HL-60 (cell line): ENCODE measurements around the gene IRF4.

Experiments used
- DNase-seq, 2 experiments: peaks; one replicate each; pipeline ENCODE4 v3.0.0-alpha.2; 2010 to 2020; ENCODE audit warnings: low read depth in 1 of 2, low spot score in 1 of 2
- H3K27ac ChIP-seq: fragments of 250-450 bp; sonication (Bioruptor Pico); replicated peaks from 2 replicates; pipeline ENCODE4 v1.5.1; 2020; ENCODE audit warnings: mild to moderate bottlenecking, moderate library complexity
- H3K27me3 ChIP-seq: fragments of 250-450 bp; sonication (Bioruptor Pico); 2 replicates; pipeline ENCODE4 v1.5.1; 2021; ENCODE audit warnings: mild to moderate bottlenecking, moderate library complexity; ENCODE audit not compliant: insufficient read depth, poor library complexity, severe bottlenecking
- H3K4me3 ChIP-seq: replicated peaks from 2 replicates; pipeline ENCODE4 v1.5.1; 2011; ENCODE audit warnings: mild to moderate bottlenecking, control low read depth, low read length; ENCODE audit not compliant: insufficient read depth
- GABPA ChIP-seq: IDR thresholded peaks from 2 replicates; pipeline ENCODE4 v1.6.1; 2012; ENCODE audit warnings: low read depth
- POLR2AphosphoS5 ChIP-seq: IDR thresholded peaks from 2 replicates; pipeline ENCODE4 v1.6.1; 2012; ENCODE audit warnings: low read depth
- REST ChIP-seq: IDR thresholded peaks from 2 replicates; pipeline ENCODE4 v1.6.1; 2012; ENCODE audit warnings: low read depth; ENCODE audit not compliant: insufficient replicate concordance
- SPI1 ChIP-seq: IDR thresholded peaks from 2 replicates; pipeline ENCODE4 v1.6.1; 2012; ENCODE audit warnings: low read depth, mild to moderate bottlenecking, borderline replicate concordance
- TF ChIP-seq, protein P1 (sequence below): IDR thresholded peaks from one replicate; pipeline ENCODE4 v1.5.1; 2011; ENCODE audit warnings: low read length, control low read depth, inconsistent platforms; ENCODE audit not compliant: insufficient read depth

IRF4 gene

GRCh38 chr6:357791-358341 is 33.7 kb upstream of the IRF4 start:
- TF ChIP-seq GABPA (no peak), POLR2AphosphoS5 (no peak), SPI1 (no peak), REST (no peak)
- TF ChIP-seq, protein P1, sequence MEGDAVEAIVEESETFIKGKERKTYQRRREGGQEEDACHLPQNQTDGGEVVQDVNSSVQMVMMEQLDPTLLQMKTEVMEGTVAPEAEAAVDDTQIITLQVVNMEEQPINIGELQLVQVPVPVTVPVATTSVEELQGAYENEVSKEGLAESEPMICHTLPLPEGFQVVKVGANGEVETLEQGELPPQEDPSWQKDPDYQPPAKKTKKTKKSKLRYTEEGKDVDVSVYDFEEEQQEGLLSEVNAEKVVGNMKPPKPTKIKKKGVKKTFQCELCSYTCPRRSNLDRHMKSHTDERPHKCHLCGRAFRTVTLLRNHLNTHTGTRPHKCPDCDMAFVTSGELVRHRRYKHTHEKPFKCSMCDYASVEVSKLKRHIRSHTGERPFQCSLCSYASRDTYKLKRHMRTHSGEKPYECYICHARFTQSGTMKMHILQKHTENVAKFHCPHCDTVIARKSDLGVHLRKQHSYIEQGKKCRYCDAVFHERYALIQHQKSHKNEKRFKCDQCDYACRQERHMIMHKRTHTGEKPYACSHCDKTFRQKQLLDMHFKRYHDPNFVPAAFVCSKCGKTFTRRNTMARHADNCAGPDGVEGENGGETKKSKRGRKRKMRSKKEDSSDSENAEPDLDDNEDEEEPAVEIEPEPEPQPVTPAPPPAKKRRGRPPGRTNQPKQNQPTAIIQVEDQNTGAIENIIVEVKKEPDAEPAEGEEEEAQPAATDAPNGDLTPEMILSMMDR = no peak
- Histone ChIP-seq H3K4me3 (no peak overlapping the region), H3K27me3 (no peaks in the 10 kb centered on the region), H3K27ac (no peak overlapping the region)
- no peak for DNase-seq

- Histone ChIP-seq H3K27me3 (no peaks in the 10 kb centered on the region), H3K4me3 (no peak overlapping the region), H3K27ac (no peak overlapping the region)
- DNase-seq = no peak
- TF ChIP-seq GABPA (no peak), REST (no peak)
- TF ChIP-seq, protein P1 = no peak
These were observed 33.1 kb upstream of the IRF4 start for GRCh38 chr6:358432-358831.

DNA sequence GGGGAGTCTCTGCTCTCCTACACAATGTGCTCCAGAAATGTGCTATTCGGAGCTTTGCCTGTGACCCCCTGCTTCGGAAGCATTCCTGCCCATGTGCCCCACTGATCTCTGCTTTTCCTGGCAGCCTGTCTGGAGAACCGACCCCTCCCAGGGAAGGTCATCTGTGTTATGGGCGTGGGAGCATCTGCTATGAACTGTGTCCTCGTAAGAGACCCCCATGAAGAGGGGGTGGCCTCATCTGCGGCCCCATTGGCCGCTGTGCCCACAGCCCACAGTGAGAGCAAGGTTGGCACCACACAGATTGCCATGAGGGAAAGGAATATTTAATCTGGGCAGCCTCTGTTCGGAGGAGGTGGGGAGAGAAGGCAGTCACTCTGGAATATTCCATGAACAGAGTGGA is 32.7 kb upstream of the IRF4 start:
- Histone ChIP-seq H3K27me3 (no peaks in the 10 kb centered on the region), H3K4me3 (no peak overlapping the region), H3K27ac (no peak overlapping the region)
- TF ChIP-seq POLR2AphosphoS5 (no peak), REST (no peak), GABPA (no peak), SPI1 (no peak)
- TF ChIP-seq, protein P1 = no peak
- no peak for DNase-seq
